ENCODE data around the gene SMIM29. TPM values are rescaled to one million over a fixed set of nuclear protein-coding genes. Genes with fewer than 3 reads are reported as not detected.

The SMIM29 gene
- polyA plus RNA-seq, 1 donor (not counting 4 experiments of a cell fraction or from before 2014, with no cell fraction given) = 27.4 TPM

- H3K4me2 ChIP-seq (ENCODE audit: control insufficient read depth, extremely low read depth, insufficient read depth, low read depth, low read length) = no peak overlapping the region
- no peak overlapping the region for H3K9ac ChIP-seq (ENCODE audit: control insufficient read depth, extremely low read depth, insufficient read depth, low read length)
- no peak overlapping the region for H3K4me3 ChIP-seq (ENCODE audit: control insufficient read depth in 2 of 3, extremely low read depth in 1 of 3, insufficient read depth in 2 of 3, low read depth in 1 of 3, low read length in 3 of 3)
- H3K9me3 ChIP-seq (ENCODE audit: control insufficient read depth, low read depth, low read length) = no peaks in the 10 kb centered on the region
- no peaks in the 10 kb centered on the region for H3K9me1 ChIP-seq (ENCODE audit: control insufficient read depth, extremely low read depth, insufficient read depth, low read length)
- dilution Hi-C loops (cut with MboI; ENCODE audit: extremely low pct_ligation_motif_present, low sequenced_read_pairs) = no loop called here
- no peak for TF ChIP-seq EZH2 (IDR thresholded peaks at IDR 0.05; ENCODE audit: low read length)
- no peak for TF ChIP-seq CTCF (optimal IDR thresholded peaks at IDR 0.05 in 1 of 3, IDR thresholded peaks at IDR 0.05 in 1 of 3, conservative IDR thresholded peaks at IDR 0.05 in 1 of 3; ENCODE audit: extremely low read depth in 1 of 3, insufficient read depth in 2 of 3, low read length in 3 of 3)
- FAIRE-seq (no peak), DNase-seq (ENCODE audit: low read depth, low spot score) (no peak)
- no peak overlapping the region for H2AFZ ChIP-seq (ENCODE audit: control insufficient read depth, low read length)
- no peaks in the 10 kb centered on the region for H3K36me3 ChIP-seq (ENCODE audit: control insufficient read depth in 2 of 2, extremely low read depth in 1 of 2, insufficient read depth in 2 of 2, low read length in 2 of 2)
- no peak overlapping the region for H3K27ac ChIP-seq (ENCODE audit: control insufficient read depth, insufficient read depth, low read length)
- H4K20me1 ChIP-seq (ENCODE audit: control insufficient read depth, extremely low read depth, insufficient read depth, low read length) = no peaks in the 10 kb centered on the region
- no peaks in the 10 kb centered on the region for H3K79me2 ChIP-seq (ENCODE audit: control insufficient read depth, insufficient read depth, low read length)
- peaks cover 7% of the 10 kb centered on the region for H3K4me1 ChIP-seq (ENCODE audit: control insufficient read depth, extremely low read depth, insufficient read depth, low read length)
- H3K27me3 ChIP-seq (ENCODE audit: control insufficient read depth, extremely low read depth, insufficient read depth, low read length) = no peaks in the 10 kb centered on the region
Measured at GRCh38 chr6:34204693-34205092, 44.1 kb downstream of the SMIM29 start.

GRCh38 chr6:34202329-34203201, 46.2 kb downstream of the SMIM29 start:
- H3K27me3 ChIP-seq (ENCODE audit: control insufficient read depth, extremely low read depth, insufficient read depth, low read length) = no peaks in the 10 kb centered on the region
- H3K4me2 ChIP-seq (ENCODE audit: control insufficient read depth, extremely low read depth, insufficient read depth, low read depth, low read length) = no peak overlapping the region
- H4K20me1 ChIP-seq (ENCODE audit: control insufficient read depth, extremely low read depth, insufficient read depth, low read length) = no peaks in the 10 kb centered on the region
- dilution Hi-C loops (cut with MboI; ENCODE audit: extremely low pct_ligation_motif_present, low sequenced_read_pairs) = no loop called here
- no peaks in the 10 kb centered on the region for H3K9me3 ChIP-seq (ENCODE audit: control insufficient read depth, low read depth, low read length)
- H3K4me3 ChIP-seq (ENCODE audit: control insufficient read depth in 2 of 3, extremely low read depth in 1 of 3, insufficient read depth in 2 of 3, low read depth in 1 of 3, low read length in 3 of 3) = no peak overlapping the region
- H3K27ac ChIP-seq (ENCODE audit: control insufficient read depth, insufficient read depth, low read length) = no peak overlapping the region
- no peaks in the 10 kb centered on the region for H3K9me1 ChIP-seq (ENCODE audit: control insufficient read depth, extremely low read depth, insufficient read depth, low read length)
- H3K36me3 ChIP-seq (ENCODE audit: control insufficient read depth in 2 of 2, extremely low read depth in 1 of 2, insufficient read depth in 2 of 2, low read length in 2 of 2) = no peaks in the 10 kb centered on the region
- H3K4me1 ChIP-seq (ENCODE audit: control insufficient read depth, extremely low read depth, insufficient read depth, low read length) = peaks cover 7% of the 10 kb centered on the region
- no peak for TF ChIP-seq CTCF (optimal IDR thresholded peaks at IDR 0.05 in 1 of 3, IDR thresholded peaks at IDR 0.05 in 1 of 3, conservative IDR thresholded peaks at IDR 0.05 in 1 of 3; ENCODE audit: extremely low read depth in 1 of 3, insufficient read depth in 2 of 3, low read length in 3 of 3)
- no peak for TF ChIP-seq EZH2 (IDR thresholded peaks at IDR 0.05; ENCODE audit: low read length)
- no peak overlapping the region for H2AFZ ChIP-seq (ENCODE audit: control insufficient read depth, low read length)
- no peak overlapping the region for H3K9ac ChIP-seq (ENCODE audit: control insufficient read depth, extremely low read depth, insufficient read depth, low read length)
- H3K79me2 ChIP-seq (ENCODE audit: control insufficient read depth, insufficient read depth, low read length) = no peaks in the 10 kb centered on the region
- no peak for FAIRE-seq
- no peak for DNase-seq (ENCODE audit: low read depth, low spot score)
